ENCODE results near the gene ACOX1.

ACOX1 gene

DNA sequence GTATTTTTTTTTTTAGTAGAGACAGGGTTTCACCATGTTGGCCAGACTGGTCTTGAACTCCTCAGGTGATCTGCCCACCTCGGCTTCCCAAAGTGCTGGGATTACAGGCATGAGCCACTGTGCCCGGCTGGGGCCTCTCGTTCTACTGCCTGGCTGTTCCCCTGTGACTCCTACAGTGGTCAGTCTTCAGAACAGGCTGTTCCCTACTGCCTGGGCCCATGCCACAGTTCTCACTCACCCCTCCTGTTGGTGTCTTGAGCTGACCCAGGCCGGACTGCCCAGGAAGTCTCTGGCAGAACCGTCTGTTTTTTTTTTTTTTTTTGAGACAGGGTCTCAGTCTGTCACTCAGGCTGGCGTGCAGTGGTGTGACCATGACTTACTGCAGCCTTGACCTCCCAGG is 24.9 kb upstream of the ACOX1 start:
- DNase-seq (ENCODE audit: low spot score), result no peak
- TF ChIP-seq, protein P1, sequence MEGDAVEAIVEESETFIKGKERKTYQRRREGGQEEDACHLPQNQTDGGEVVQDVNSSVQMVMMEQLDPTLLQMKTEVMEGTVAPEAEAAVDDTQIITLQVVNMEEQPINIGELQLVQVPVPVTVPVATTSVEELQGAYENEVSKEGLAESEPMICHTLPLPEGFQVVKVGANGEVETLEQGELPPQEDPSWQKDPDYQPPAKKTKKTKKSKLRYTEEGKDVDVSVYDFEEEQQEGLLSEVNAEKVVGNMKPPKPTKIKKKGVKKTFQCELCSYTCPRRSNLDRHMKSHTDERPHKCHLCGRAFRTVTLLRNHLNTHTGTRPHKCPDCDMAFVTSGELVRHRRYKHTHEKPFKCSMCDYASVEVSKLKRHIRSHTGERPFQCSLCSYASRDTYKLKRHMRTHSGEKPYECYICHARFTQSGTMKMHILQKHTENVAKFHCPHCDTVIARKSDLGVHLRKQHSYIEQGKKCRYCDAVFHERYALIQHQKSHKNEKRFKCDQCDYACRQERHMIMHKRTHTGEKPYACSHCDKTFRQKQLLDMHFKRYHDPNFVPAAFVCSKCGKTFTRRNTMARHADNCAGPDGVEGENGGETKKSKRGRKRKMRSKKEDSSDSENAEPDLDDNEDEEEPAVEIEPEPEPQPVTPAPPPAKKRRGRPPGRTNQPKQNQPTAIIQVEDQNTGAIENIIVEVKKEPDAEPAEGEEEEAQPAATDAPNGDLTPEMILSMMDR (IDR thresholded peaks at IDR 0.05; ENCODE audit: extremely low read depth, missing control alignments), result no peak

DNA sequence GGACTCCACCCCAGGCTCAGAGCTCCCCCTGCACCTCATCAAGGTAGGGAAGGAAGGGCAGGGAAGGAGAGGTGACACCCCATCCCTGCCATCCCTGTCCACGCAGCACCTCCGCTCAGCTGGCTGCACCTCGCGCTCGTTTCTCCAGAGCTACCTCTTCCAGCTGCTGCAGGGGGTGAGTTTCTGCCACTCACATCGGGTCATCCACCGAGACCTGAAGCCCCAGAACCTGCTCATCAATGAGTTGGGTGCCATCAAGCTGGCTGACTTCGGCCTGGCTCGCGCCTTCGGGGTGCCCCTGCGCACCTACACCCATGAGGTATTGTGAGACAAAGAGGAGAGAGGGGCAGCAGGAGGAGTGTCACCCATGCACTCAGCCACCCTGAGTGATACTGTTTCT is 23.1 kb upstream of the ACOX1 start:
- DNase-seq (ENCODE audit: low spot score), result no peak
- TF ChIP-seq, protein P1 (IDR thresholded peaks at IDR 0.05; ENCODE audit: extremely low read depth, missing control alignments), result no peak

GRCh38 chr17:76000755-76001521 is 22.0 kb upstream of the ACOX1 start, which contains the start of gene CDK3:
TSS of gene CDK3 (plus strand) at chr17:76000855. CDS start at chr17:76001426, 571 bp downstream.
- DNase-seq (ENCODE audit: low spot score), result peak; percentile 17
- TF ChIP-seq, protein P1 (IDR thresholded peaks at IDR 0.05; ENCODE audit: extremely low read depth, missing control alignments), result no peak

GRCh38 chr17:76000016-76000754 is 21.2 kb upstream of the ACOX1 start:
- TF ChIP-seq, protein P1 (IDR thresholded peaks at IDR 0.05; ENCODE audit: extremely low read depth, missing control alignments), result peak; percentile 65
- DNase-seq (ENCODE audit: low spot score), result peak; percentile 86

- TF ChIP-seq, protein P1 (IDR thresholded peaks at IDR 0.05; ENCODE audit: extremely low read depth, missing control alignments), result no peak
- no peak for DNase-seq (ENCODE audit: low spot score)
Observed at GRCh38 chr17:75998327-75998795, 19.4 kb upstream of the ACOX1 start.

- peak; percentile 70 for DNase-seq (ENCODE audit: low spot score)
- TF ChIP-seq, protein P1 (IDR thresholded peaks at IDR 0.05; ENCODE audit: extremely low read depth, missing control alignments), result no peak
Observed at GRCh38 chr17:75996665-75997590, 18.0 kb upstream of the ACOX1 start.

Data from GM20000 (cell line).